ENCODE results near the gene PNKD. TPM values are rescaled to one million over a fixed set of nuclear protein-coding genes. Genes with fewer than 3 reads are reported as not detected.

PNKD gene, protein sequence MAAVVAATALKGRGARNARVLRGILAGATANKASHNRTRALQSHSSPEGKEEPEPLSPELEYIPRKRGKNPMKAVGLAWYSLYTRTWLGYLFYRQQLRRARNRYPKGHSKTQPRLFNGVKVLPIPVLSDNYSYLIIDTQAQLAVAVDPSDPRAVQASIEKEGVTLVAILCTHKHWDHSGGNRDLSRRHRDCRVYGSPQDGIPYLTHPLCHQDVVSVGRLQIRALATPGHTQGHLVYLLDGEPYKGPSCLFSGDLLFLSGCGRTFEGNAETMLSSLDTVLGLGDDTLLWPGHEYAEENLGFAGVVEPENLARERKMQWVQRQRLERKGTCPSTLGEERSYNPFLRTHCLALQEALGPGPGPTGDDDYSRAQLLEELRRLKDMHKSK
- 62.6 and 65.9 TPM in 2 replicates for polyA plus RNA-seq (2013)

- peak within 1 kb of the TSS; percentile 46 for H3K27ac ChIP-seq (ENCODE audit: low read depth, low read length)
- peak within 1 kb of the TSS; percentile 71 for H3K4ac ChIP-seq (ENCODE audit: low read depth, low read length)
- H3K27me3 ChIP-seq (ENCODE audit: insufficient read depth, low read length): no peaks in the 10 kb centered on the region
- H2AFZ ChIP-seq (ENCODE audit: insufficient read depth, low read length, poor library complexity): peak within 1 kb of the TSS; percentile 69
- no peak within 1 kb of the TSS for H2BK12ac ChIP-seq (ENCODE audit: low read length)
- peaks cover 5 to 12% of the 10 kb centered on the region in 2 experiments for H3K4me1 ChIP-seq (ENCODE audit: control insufficient read depth in 1 of 2, insufficient read depth in 2 of 2, low read length in 2 of 2)
- peak within 1 kb of the TSS; percentile 86 for H4K8ac ChIP-seq (ENCODE audit: low read depth, low read length)
- H3K4me3 ChIP-seq (ENCODE audit: low read depth, low read length): peak within 1 kb of the TSS; percentile 90
- WGBS (ENCODE audit: extremely low coverage, insufficient coverage, insufficient read length): no CpG with 5 or more reads among the region's 64 CpGs
- peak within 1 kb of the TSS; percentile 88 for H3K9ac ChIP-seq (ENCODE audit: low read length)
- H3K79me1 ChIP-seq (ENCODE audit: low read length): peaks cover 6% of the 10 kb centered on the region
- H2BK5ac ChIP-seq (ENCODE audit: low read depth, low read length, poor library complexity): peak within 1 kb of the TSS; percentile 63
- peak within 1 kb of the TSS; percentile 54 for H4K12ac ChIP-seq (ENCODE audit: low read depth, low read length)
- H2AK5ac ChIP-seq (ENCODE audit: low read length): peak within 1 kb of the TSS; percentile 42
- DNase-seq: peak; percentile 100
- no peaks in the 10 kb centered on the region for H3K9me3 ChIP-seq (ENCODE audit: insufficient read depth, low read depth, low read length)
- peak within 1 kb of the TSS; percentile 34 for H2BK120ac ChIP-seq (ENCODE audit: insufficient read depth, low read length, poor library complexity)
- peak within 1 kb of the TSS; percentile 83 for H3K14ac ChIP-seq (ENCODE audit: low read length)
- peak within 1 kb of the TSS; percentile 81 for H4K91ac ChIP-seq (ENCODE audit: low read depth, low read length)
- H3K79me2 ChIP-seq (ENCODE audit: control insufficient read depth, insufficient read depth, low read length, poor library complexity): peaks cover 9% of the 10 kb centered on the region
- peaks cover 41 to 43% of the 10 kb centered on the region in 2 experiments for H3K36me3 ChIP-seq (ENCODE audit: control insufficient read depth in 1 of 2, insufficient read depth in 2 of 2, low read length in 2 of 2)
- no peak within 1 kb of the TSS for H3K23ac ChIP-seq (ENCODE audit: low read length)
- H3K18ac ChIP-seq (ENCODE audit: low read length): peak within 1 kb of the TSS; percentile 32
- H3K4me2 ChIP-seq (ENCODE audit: low read length): peak within 1 kb of the TSS; percentile 92
Measured at GRCh38 chr2:218269900-218270720, at the start of gene PNKD, which contains the start of gene AAMP. TSS of gene PNKD (plus strand) at chr2:218270519. CDS start at chr2:218270536, 17 bp downstream. TSS of gene AAMP (minus strand) at chr2:218270137. CDS start at chr2:218270086, 51 bp downstream.

DNA sequence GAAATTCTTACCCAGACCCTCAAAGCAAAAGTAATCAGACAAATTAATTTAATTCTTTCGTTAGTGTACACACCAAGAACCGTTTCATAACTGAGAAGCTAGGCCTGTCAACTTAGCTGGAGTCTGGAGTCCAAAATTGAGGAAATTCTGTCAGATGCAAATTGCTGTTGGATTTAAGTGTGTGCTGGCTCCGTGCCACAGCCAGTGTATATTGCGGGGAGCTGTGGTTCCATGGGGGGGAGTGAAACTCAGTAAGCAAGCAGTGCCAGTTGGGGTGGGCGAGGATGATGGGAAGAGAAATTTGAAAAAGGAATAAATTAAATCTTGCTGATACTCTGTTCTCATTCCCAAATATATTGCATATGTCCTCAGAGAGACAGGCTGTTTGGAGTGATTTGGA, 49.3 kb upstream of the PNKD start:
- no peak overlapping the region for H2BK120ac ChIP-seq (ENCODE audit: insufficient read depth, low read length, poor library complexity)
- peaks cover 13 to 22% of the 10 kb centered on the region in 2 experiments for H3K4me1 ChIP-seq (ENCODE audit: control insufficient read depth in 1 of 2, insufficient read depth in 2 of 2, low read length in 2 of 2)
- H3K4me2 ChIP-seq (ENCODE audit: low read length): no peak overlapping the region
- WGBS (ENCODE audit: extremely low coverage, insufficient coverage, insufficient read length): no CpG with 5 or more reads among the region's 5 CpGs
- no peak overlapping the region for H4K91ac ChIP-seq (ENCODE audit: low read depth, low read length)
- H3K9ac ChIP-seq (ENCODE audit: low read length): no peak overlapping the region
- no peak for DNase-seq
- no peak overlapping the region for H3K4me3 ChIP-seq (ENCODE audit: low read depth, low read length)
- H4K12ac ChIP-seq (ENCODE audit: low read depth, low read length): no peak overlapping the region
- no peak overlapping the region for H2AFZ ChIP-seq (ENCODE audit: insufficient read depth, low read length, poor library complexity)
- H3K27ac ChIP-seq (ENCODE audit: low read depth, low read length): no peak overlapping the region
- H4K8ac ChIP-seq (ENCODE audit: low read depth, low read length): no peak overlapping the region
- H3K23ac ChIP-seq (ENCODE audit: low read length): peak overlapping the region; percentile 37
- peak overlapping the region; percentile 82 for H3K4ac ChIP-seq (ENCODE audit: low read depth, low read length)
- no peaks in the 10 kb centered on the region for H3K9me3 ChIP-seq (ENCODE audit: insufficient read depth, low read depth, low read length)
- no peak overlapping the region for H3K14ac ChIP-seq (ENCODE audit: low read length)
- peaks cover 16% of the 10 kb centered on the region for H3K79me1 ChIP-seq (ENCODE audit: low read length)
- no peak overlapping the region for H2BK12ac ChIP-seq (ENCODE audit: low read length)
- H2BK5ac ChIP-seq (ENCODE audit: low read depth, low read length, poor library complexity): no peak overlapping the region
- H3K27me3 ChIP-seq (ENCODE audit: insufficient read depth, low read length): no peaks in the 10 kb centered on the region
- peaks cover 7 to 18% of the 10 kb centered on the region in 2 experiments for H3K36me3 ChIP-seq (ENCODE audit: control insufficient read depth in 1 of 2, insufficient read depth in 2 of 2, low read length in 2 of 2)
- H3K18ac ChIP-seq (ENCODE audit: low read length): no peak overlapping the region
- no peak overlapping the region for H2AK5ac ChIP-seq (ENCODE audit: low read length)
- peaks cover 35% of the 10 kb centered on the region for H3K79me2 ChIP-seq (ENCODE audit: control insufficient read depth, insufficient read depth, low read length, poor library complexity)

DNA sequence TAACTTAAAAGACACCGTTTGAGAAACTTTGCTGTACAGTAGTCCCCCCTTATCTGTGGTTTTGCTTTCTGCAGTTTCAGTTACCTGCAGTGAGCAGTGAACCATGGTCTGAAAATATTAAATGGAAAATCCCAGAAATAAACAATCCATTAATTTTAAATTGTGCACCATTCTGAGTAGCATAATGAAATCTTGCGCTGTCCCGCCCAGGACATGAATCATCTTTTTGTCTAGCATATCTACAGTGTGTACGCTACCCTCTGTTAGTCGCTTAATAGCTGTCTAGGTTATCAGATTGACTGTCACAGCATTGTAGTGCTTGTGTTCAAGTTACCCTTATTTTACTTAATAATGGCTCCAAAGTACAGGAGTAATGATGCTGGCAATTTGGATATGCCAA, 47.3 kb upstream of the PNKD start:
- Histone ChIP-seq H3K9me3 (ENCODE audit: insufficient read depth, low read depth, low read length) (no peaks in the 10 kb centered on the region), H3K14ac (ENCODE audit: low read length) (no peak overlapping the region), H4K8ac (ENCODE audit: low read depth, low read length) (no peak overlapping the region), H2BK5ac (ENCODE audit: low read depth, low read length, poor library complexity) (no peak overlapping the region), H3K36me3 (ENCODE audit: control insufficient read depth in 1 of 2, insufficient read depth in 2 of 2, low read length in 2 of 2) (peaks cover 16 to 28% of the 10 kb centered on the region in 2 experiments), H3K27ac (ENCODE audit: low read depth, low read length) (no peak overlapping the region), H3K9ac (ENCODE audit: low read length) (no peak overlapping the region), H3K4me2 (ENCODE audit: low read length) (no peak overlapping the region), H2BK12ac (ENCODE audit: low read length) (no peak overlapping the region), H2AK5ac (ENCODE audit: low read length) (no peak overlapping the region), H2AFZ (ENCODE audit: insufficient read depth, low read length, poor library complexity) (no peak overlapping the region), H3K79me1 (ENCODE audit: low read length) (peaks cover 3% of the 10 kb centered on the region), H3K4me3 (ENCODE audit: low read depth, low read length) (no peak overlapping the region), H3K27me3 (ENCODE audit: insufficient read depth, low read length) (no peaks in the 10 kb centered on the region), H3K4me1 (ENCODE audit: control insufficient read depth in 1 of 2, insufficient read depth in 2 of 2, low read length in 2 of 2) (peaks cover 13 to 20% of the 10 kb centered on the region in 2 experiments), H4K12ac (ENCODE audit: low read depth, low read length) (no peak overlapping the region), H3K18ac (ENCODE audit: low read length) (no peak overlapping the region), H3K79me2 (ENCODE audit: control insufficient read depth, insufficient read depth, low read length, poor library complexity) (peaks cover 25% of the 10 kb centered on the region), H3K23ac (ENCODE audit: low read length) (no peak overlapping the region), H2BK120ac (ENCODE audit: insufficient read depth, low read length, poor library complexity) (no peak overlapping the region), H4K91ac (ENCODE audit: low read depth, low read length) (no peak overlapping the region), H3K4ac (ENCODE audit: low read depth, low read length) (peak overlapping the region; percentile 78)
- no CpG with 5 or more reads among the region's 5 CpGs for WGBS (ENCODE audit: extremely low coverage, insufficient coverage, insufficient read length)
- peak in 1 of 2 donors; percentile 40 for DNase-seq

GRCh38 chr2:218224186-218224585, 46.1 kb upstream of the PNKD start:
- Histone ChIP-seq H3K23ac (ENCODE audit: low read length) (no peak overlapping the region), H2BK5ac (ENCODE audit: low read depth, low read length, poor library complexity) (no peak overlapping the region), H3K9me3 (ENCODE audit: insufficient read depth, low read depth, low read length) (no peaks in the 10 kb centered on the region), H2BK120ac (ENCODE audit: insufficient read depth, low read length, poor library complexity) (no peak overlapping the region), H3K9ac (ENCODE audit: low read length) (no peak overlapping the region), H4K8ac (ENCODE audit: low read depth, low read length) (no peak overlapping the region), H3K36me3 (ENCODE audit: control insufficient read depth in 1 of 2, insufficient read depth in 2 of 2, low read length in 2 of 2) (peaks cover 16 to 28% of the 10 kb centered on the region in 2 experiments), H3K4me2 (ENCODE audit: low read length) (no peak overlapping the region), H2BK12ac (ENCODE audit: low read length) (no peak overlapping the region), H3K4me3 (ENCODE audit: low read depth, low read length) (no peak overlapping the region), H3K14ac (ENCODE audit: low read length) (no peak overlapping the region), H3K79me1 (ENCODE audit: low read length) (peaks cover 3% of the 10 kb centered on the region), H3K4me1 (ENCODE audit: control insufficient read depth in 1 of 2, insufficient read depth in 2 of 2, low read length in 2 of 2) (peaks cover 13 to 24% of the 10 kb centered on the region in 2 experiments), H3K18ac (ENCODE audit: low read length) (no peak overlapping the region), H2AK5ac (ENCODE audit: low read length) (no peak overlapping the region), H3K27me3 (ENCODE audit: insufficient read depth, low read length) (no peaks in the 10 kb centered on the region), H2AFZ (ENCODE audit: insufficient read depth, low read length, poor library complexity) (no peak overlapping the region), H3K4ac (ENCODE audit: low read depth, low read length) (peak overlapping the region; percentile 77), H3K27ac (ENCODE audit: low read depth, low read length) (no peak overlapping the region), H4K91ac (ENCODE audit: low read depth, low read length) (no peak overlapping the region), H3K79me2 (ENCODE audit: control insufficient read depth, insufficient read depth, low read length, poor library complexity) (peaks cover 22% of the 10 kb centered on the region), H4K12ac (ENCODE audit: low read depth, low read length) (no peak overlapping the region)
- DNase-seq: no peak
- whole genome bisulfite sequencing (ENCODE audit: extremely low coverage, insufficient coverage, insufficient read length): no CpG with 5 or more reads among the region's 1 CpG
